PFSK-1 (cell line): Measurements from ENCODE around the gene DRD3.

ENCODE experiments used
- POLR2AphosphoS5 ChIP-seq: IDR thresholded peaks from 2 replicates; pipeline ENCODE4 v1.6.1; 2012; ENCODE audit warnings: low read depth, mild to moderate bottlenecking, control low read depth, low read length, moderate library complexity
- TAF1 ChIP-seq: IDR thresholded peaks from 2 replicates; pipeline ENCODE4 v1.6.1; 2012; ENCODE audit warnings: low read length, control low read depth, borderline replicate concordance; ENCODE audit not compliant: insufficient read depth

DRD3 gene

DNA sequence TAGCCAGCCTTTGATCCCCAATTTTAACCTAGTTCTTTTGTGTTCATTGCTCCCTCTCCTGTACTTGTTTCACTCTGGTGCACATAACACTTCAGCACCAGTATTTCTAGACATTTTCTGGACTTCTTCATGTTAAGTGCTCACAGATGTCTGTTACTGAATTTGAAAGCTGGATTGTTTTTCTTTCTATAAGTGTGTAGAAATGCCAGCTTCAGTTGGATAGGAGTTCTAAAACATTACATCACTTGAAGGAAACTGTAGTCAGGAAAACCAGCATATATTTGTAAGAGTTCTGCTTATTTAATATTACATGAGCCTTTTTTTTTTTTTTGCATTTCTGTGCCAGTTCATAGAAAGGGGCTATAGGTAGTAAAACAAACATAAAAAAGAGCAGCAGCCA is 100.7 kb downstream of the DRD3 start:
- TF ChIP-seq POLR2AphosphoS5 (no peak), TAF1 (no peak)
